Measurements from ENCODE around the gene SLC8A1.

The SLC8A1 gene

GRCh38 chr2:40485318-40485717 is 33.4 kb upstream of the SLC8A1 start:
- no peaks in the 10 kb centered on the region for H3K9me3 ChIP-seq (ENCODE audit: low read depth, low read length)
- DNase-seq (ENCODE audit: low read depth, low spot score), result no peak
- H3K36me3 ChIP-seq (ENCODE audit: insufficient read depth, low read length), result no peaks in the 10 kb centered on the region
- no peak overlapping the region for H3K9ac ChIP-seq (ENCODE audit: insufficient read length)
- no peak for TF ChIP-seq FOXP2 (optimal IDR thresholded peaks at IDR 0.05; ENCODE audit: control extremely low read depth, extremely low read length, insufficient read depth)
- TF ChIP-seq EZH2 (IDR thresholded peaks at IDR 0.05), result no peak
- no peak for TF ChIP-seq POLR2AphosphoS5 (IDR thresholded peaks at IDR 0.05; ENCODE audit: borderline replicate concordance, low read depth, low read length)
- H3K27ac ChIP-seq, result no peak overlapping the region
- no peak overlapping the region for H3K4me3 ChIP-seq

- H3K27ac ChIP-seq, result no peak overlapping the region
Observed at GRCh38 chr2:40483549-40484243, 31.8 kb upstream of the SLC8A1 start.

GRCh38 chr2:40480596-40480995 is 28.7 kb upstream of the SLC8A1 start:
- Histone ChIP-seq H3K27ac (no peak overlapping the region), H3K9ac (ENCODE audit: insufficient read length) (no peak overlapping the region), H3K36me3 (ENCODE audit: insufficient read depth, low read length) (no peaks in the 10 kb centered on the region), H3K4me3 (no peak overlapping the region), H3K9me3 (ENCODE audit: low read depth, low read length) (no peaks in the 10 kb centered on the region)
- DNase-seq (ENCODE audit: low read depth, low spot score), result no peak
- TF ChIP-seq POLR2AphosphoS5 (IDR thresholded peaks at IDR 0.05; ENCODE audit: borderline replicate concordance, low read depth, low read length) (no peak), EZH2 (IDR thresholded peaks at IDR 0.05) (no peak), FOXP2 (optimal IDR thresholded peaks at IDR 0.05; ENCODE audit: control extremely low read depth, extremely low read length, insufficient read depth) (no peak)

More at GRCh38 chr2:40483549-40484243, 31.8 kb upstream of the SLC8A1 start:
- Histone ChIP-seq H3K4me3 (no peak overlapping the region), H3K36me3 (ENCODE audit: insufficient read depth, low read length) (no peaks in the 10 kb centered on the region), H3K9me3 (ENCODE audit: low read depth, low read length) (no peaks in the 10 kb centered on the region), H3K9ac (ENCODE audit: insufficient read length) (no peak overlapping the region)
- TF ChIP-seq EZH2 (IDR thresholded peaks at IDR 0.05) (no peak), FOXP2 (optimal IDR thresholded peaks at IDR 0.05; ENCODE audit: control extremely low read depth, extremely low read length, insufficient read depth) (no peak), POLR2AphosphoS5 (IDR thresholded peaks at IDR 0.05; ENCODE audit: borderline replicate concordance, low read depth, low read length) (no peak)
- DNase-seq (ENCODE audit: low read depth, low spot score), result no peak

GRCh38 chr2:40480073-40480472 is 28.2 kb upstream of the SLC8A1 start:
- no peak overlapping the region for H3K9ac ChIP-seq (ENCODE audit: insufficient read length)
- H3K27ac ChIP-seq, result no peak overlapping the region
- no peaks in the 10 kb centered on the region for H3K36me3 ChIP-seq (ENCODE audit: insufficient read depth, low read length)
- no peaks in the 10 kb centered on the region for H3K9me3 ChIP-seq (ENCODE audit: low read depth, low read length)
- H3K4me3 ChIP-seq, result no peak overlapping the region
- no peak for DNase-seq (ENCODE audit: low read depth, low spot score)
- no peak for TF ChIP-seq FOXP2 (optimal IDR thresholded peaks at IDR 0.05; ENCODE audit: control extremely low read depth, extremely low read length, insufficient read depth)
- no peak for TF ChIP-seq EZH2 (IDR thresholded peaks at IDR 0.05)
- TF ChIP-seq POLR2AphosphoS5 (IDR thresholded peaks at IDR 0.05; ENCODE audit: borderline replicate concordance, low read depth, low read length), result no peak

- Histone ChIP-seq H3K4me3 (no peak overlapping the region), H3K9me3 (ENCODE audit: low read depth, low read length) (no peaks in the 10 kb centered on the region), H3K36me3 (ENCODE audit: insufficient read depth, low read length) (no peaks in the 10 kb centered on the region), H3K9ac (ENCODE audit: insufficient read length) (no peak overlapping the region), H3K27ac (no peak overlapping the region)
- no peak for DNase-seq (ENCODE audit: low read depth, low spot score)
- TF ChIP-seq EZH2 (IDR thresholded peaks at IDR 0.05), result no peak
- TF ChIP-seq FOXP2 (optimal IDR thresholded peaks at IDR 0.05; ENCODE audit: control extremely low read depth, extremely low read length, insufficient read depth), result no peak
- no peak for TF ChIP-seq POLR2AphosphoS5 (IDR thresholded peaks at IDR 0.05; ENCODE audit: borderline replicate concordance, low read depth, low read length)
Observed at GRCh38 chr2:40477361-40477760, 25.5 kb upstream of the SLC8A1 start.

- Histone ChIP-seq H3K9ac (ENCODE audit: insufficient read length) (no peak overlapping the region), H3K36me3 (ENCODE audit: insufficient read depth, low read length) (no peaks in the 10 kb centered on the region), H3K4me3 (no peak overlapping the region), H3K27ac (no peak overlapping the region), H3K9me3 (ENCODE audit: low read depth, low read length) (no peaks in the 10 kb centered on the region)
- DNase-seq (ENCODE audit: low read depth, low spot score), result no peak
- TF ChIP-seq POLR2AphosphoS5 (IDR thresholded peaks at IDR 0.05; ENCODE audit: borderline replicate concordance, low read depth, low read length) (no peak), FOXP2 (optimal IDR thresholded peaks at IDR 0.05; ENCODE audit: control extremely low read depth, extremely low read length, insufficient read depth) (no peak), EZH2 (IDR thresholded peaks at IDR 0.05) (no peak)
Observed at GRCh38 chr2:40476436-40476835, 24.5 kb upstream of the SLC8A1 start.

GRCh38 chr2:40474306-40474705 is 22.4 kb upstream of the SLC8A1 start:
- H3K36me3 ChIP-seq (ENCODE audit: insufficient read depth, low read length), result no peaks in the 10 kb centered on the region
- H3K9ac ChIP-seq (ENCODE audit: insufficient read length), result no peak overlapping the region
- no peak for TF ChIP-seq FOXP2 (optimal IDR thresholded peaks at IDR 0.05; ENCODE audit: control extremely low read depth, extremely low read length, insufficient read depth)
- no peak for TF ChIP-seq POLR2AphosphoS5 (IDR thresholded peaks at IDR 0.05; ENCODE audit: borderline replicate concordance, low read depth, low read length)
- TF ChIP-seq EZH2 (IDR thresholded peaks at IDR 0.05), result no peak

GRCh38 chr2:40471866-40472265 is 20.0 kb upstream of the SLC8A1 start:
- no peaks in the 10 kb centered on the region for H3K36me3 ChIP-seq (ENCODE audit: insufficient read depth, low read length)
- H3K9me3 ChIP-seq (ENCODE audit: low read depth, low read length), result no peaks in the 10 kb centered on the region
- no peak overlapping the region for H3K4me3 ChIP-seq
- no peak overlapping the region for H3K27ac ChIP-seq
- no peak for DNase-seq (ENCODE audit: low read depth, low spot score)
- no peak overlapping the region for H3K9ac ChIP-seq (ENCODE audit: insufficient read length)
- no peak for TF ChIP-seq POLR2AphosphoS5 (IDR thresholded peaks at IDR 0.05; ENCODE audit: borderline replicate concordance, low read depth, low read length)
- no peak for TF ChIP-seq FOXP2 (optimal IDR thresholded peaks at IDR 0.05; ENCODE audit: control extremely low read depth, extremely low read length, insufficient read depth)
- no peak for TF ChIP-seq EZH2 (IDR thresholded peaks at IDR 0.05)

More at GRCh38 chr2:40474306-40474705, 22.4 kb upstream of the SLC8A1 start:
- Histone ChIP-seq H3K9me3 (ENCODE audit: low read depth, low read length) (no peaks in the 10 kb centered on the region), H3K27ac (no peak overlapping the region), H3K4me3 (no peak overlapping the region)
- DNase-seq (ENCODE audit: low read depth, low spot score), result no peak
